Ovary (tissue), 9 donors: ENCODE results near the gene IL1R1. TPM values are rescaled to one million over a fixed set of nuclear protein-coding genes. Genes with fewer than 3 reads are reported as not detected.
"Not testable (repeated sequence)": the region's sequence is repeated elsewhere in the genome, so short reads cannot be mapped to it uniquely, and the experiment has no call there.

Experiments
- DNase-seq, 5 donors: peaks; one replicate each; pipeline ENCODE4 v3.0.0-alpha.2; 2019 to 2020
- H3K27ac ChIP-seq, 2 donors: fragments of 200-600 bp; one replicate each; pipeline versions ENCODE4 v1.5.1 to v1.8.0; 2019 to 2022
- H3K27me3 ChIP-seq: fragments of 200-600 bp; one replicate; pipeline ENCODE4 v1.8.0; 2022
- H3K36me3 ChIP-seq: fragments of 200-600 bp; sonication (generic); one replicate; pipeline ENCODE4 v1.5.1; 2019
- H3K4me1 ChIP-seq: one replicate; pipeline ENCODE4 v1.8.1; 2013; ENCODE audit warnings: mild to moderate bottlenecking, moderate library complexity; ENCODE audit not compliant: insufficient read depth
- H3K4me3 ChIP-seq: fragments of 200-600 bp; sonication (generic); one replicate; pipeline ENCODE4 v1.5.1; 2017
- H3K9me3 ChIP-seq, 2 donors: fragments of 200-600 bp in 1 of 2; sonication (generic) in 1 of 2; one replicate each; pipeline versions ENCODE4 v1.5.1 to v1.8.1; 2013 to 2019; ENCODE audit warnings: mild to moderate bottlenecking in 1 of 2, moderate library complexity in 1 of 2
- CTCF ChIP-seq, 3 donors: fragments of 450-650 bp in 2 of 3; fragments of 200-600 bp in 1 of 3; IDR thresholded peaks; one replicate each; pipeline versions ENCODE4 v1.5.1 to v1.8.0; 2016 to 2022; ENCODE audit warnings: antibody characterized with exemption in 3 of 3, mild to moderate bottlenecking in 1 of 3
- EP300 ChIP-seq: sonication (generic); formaldehyde crosslinking; IDR thresholded peaks from one replicate; pipeline ENCODE4 v1.6.1; 2017; ENCODE audit warnings: antibody characterized with exemption
- POLR2A ChIP-seq: fragments of 450-650 bp; IDR thresholded peaks from one replicate; pipeline ENCODE4 v1.6.1; 2017; ENCODE audit warnings: antibody characterized with exemption, mild to moderate bottlenecking, moderate library complexity
- WGBS, 3 donors: extraction: QIAGEN DNeasy Blood & Tissue Kit in 1 of 3; methylation state at CpG; one replicate each; pipeline versions ENCODE4 v1.1.5 to v1.1.7; 2013 to 2017; 5-methylcytosine and 5-hydroxymethylcytosine counted together
- intact Hi-C, 4 donors: fragments of 100-400 bp; cut with DNase I; formaldehyde crosslinking; loops; one replicate each; pipeline versions ENCODE4 v1.11.0 to v1.15.1; 2022 to 2023
- polyA plus RNA-seq, 2 donors: library from polyadenylated mRNA; stranded (reverse); fragments of 200-250 nt in 1 of 2; fragments of 350-450 nt in 1 of 2; fragmentation: Illumina TruSeq in 1 of 2; extraction: RNeasy Lipid Tissue Mini Kit (QIAGEN cat#74804) in 1 of 2; gene quantifications; one replicate each; pipeline ENCODE4 v1.2.3, GENCODE V29; 2013 to 2014
- total RNA-seq, 7 donors: library from RNA; depleted of rRNA in 2 of 7; stranded (reverse); fragments of >200 nt in 2 of 7; fragmentation: NEBNext Ultra II Directional in 3 of 7; extraction: Animal tissue kit (Norgen Biotek cat#: 25700) in 3 of 7; gene quantifications; one replicate each; pipeline versions ENCODE4 v1.1.0 to v1.2.4, GENCODE V29; 2016 to 2023
- donor health status: DM: no; HTN: no; CAD: no; lungs with moderate emphysema.
- donor health status: DM: no; HTN: no; CAD: no.
- donor health status: Bipolar disorder and iron deficiency.
- donor health status: DM: yes; HTN: yes; CAD: no.
- donor health status: DM: no; HTN: no; CAD: no.
- donor health status: DM: yes; HTN: yes; CAD: no.

IL1R1 gene
- total and polyA plus RNA-seq, 9 donors: 6.5 to 142 (median 36.5) TPM

- WGBS, 3 donors: 57 to 66% (median 62%) methylated on average over 5 of the region's 5 CpGs
- H3K4me3 ChIP-seq: no peak overlapping the region
- intact Hi-C loops: loop anchor here in 1 of 4 donors (10.0 kb wide), 1 partner anchor 76 kb away; no protein-coding TSS in a partner anchor
- DNase-seq: no peak
- no peaks in the 10 kb centered on the region for H3K36me3 ChIP-seq
- peaks cover 12% of the 10 kb centered on the region for H3K4me1 ChIP-seq
- H3K9me3 ChIP-seq: no peaks in the 10 kb centered on the region
- no peak overlapping the region for H3K27ac ChIP-seq
- TF ChIP-seq CTCF (IDR thresholded peaks at IDR 0.05): no peak
- TF ChIP-seq EP300: no peak
- no peak for TF ChIP-seq POLR2A
- H3K27me3 ChIP-seq: no peaks in the 10 kb centered on the region
Measured at GRCh38 chr2:102101097-102101848, 41.3 kb upstream of the IL1R1 start.

- Histone ChIP-seq H3K4me1 (peaks cover 12% of the 10 kb centered on the region), H3K36me3 (no peaks in the 10 kb centered on the region), H3K9me3 (no peaks in the 10 kb centered on the region), H3K27me3 (no peaks in the 10 kb centered on the region), H3K27ac (no peak overlapping the region), H3K4me3 (no peak overlapping the region)
- no peak for DNase-seq
- intact Hi-C loops: loop anchor here in 1 of 4 donors (10.0 kb wide), 1 partner anchor 77 kb away; no protein-coding TSS in a partner anchor
- no peak for TF ChIP-seq POLR2A
- no peak for TF ChIP-seq EP300
- no peak for TF ChIP-seq CTCF (IDR thresholded peaks at IDR 0.05)
- WGBS, 3 donors: 17 to 41% (median 31%) methylated on average over 4 of the region's 4 CpGs
Measured at GRCh38 chr2:102101849-102102635, 40.5 kb upstream of the IL1R1 start.

- peaks cover 12% of the 10 kb centered on the region for H3K4me1 ChIP-seq
- DNase-seq, H3K4me3 ChIP-seq, H3K27ac ChIP-seq, H3K9me3 ChIP-seq, H3K36me3 ChIP-seq, H3K27me3 ChIP-seq: not testable (repeated sequence)
- 66 to 79% (median 67%) methylated on average over 3 of the region's 3 CpGs for WGBS, 3 donors
- intact Hi-C loops: loop anchor here in 1 of 4 donors (10.0 kb wide), 1 partner anchor 78 kb away; no protein-coding TSS in a partner anchor
Measured at GRCh38 chr2:102102636-102102948, 40.0 kb upstream of the IL1R1 start.

GRCh38 chr2:102103284-102103683 lies 39.3 kb upstream of the IL1R1 start:
- Histone ChIP-seq H3K27me3 (no peaks in the 10 kb centered on the region), H3K4me1 (peaks cover 12% of the 10 kb centered on the region), H3K27ac (no peak overlapping the region), H3K4me3 (no peak overlapping the region), H3K9me3 (no peaks in the 10 kb centered on the region), H3K36me3 (no peaks in the 10 kb centered on the region)
- TF ChIP-seq CTCF (IDR thresholded peaks at IDR 0.05): no peak
- no peak for TF ChIP-seq POLR2A
- TF ChIP-seq EP300: no peak
- intact Hi-C loops: loop anchor here in 1 of 4 donors (10.0 kb wide), 1 partner anchor 78 kb away; no protein-coding TSS in a partner anchor
- DNase-seq: no peak
- 85 to 87% (median 86%) methylated on average over 8 of the region's 8 CpGs for WGBS, 3 donors
